Hematopoietic multipotent progenitor cell treated with erythropoietin and hydrocortisone succinate and interleukin-3 and kit ligand, for 4 days (in vitro differentiated cells): ENCODE results near the gene ATXN7L1.
"Not testable (repeated sequence)": the region's sequence is repeated elsewhere in the genome, so short reads cannot be mapped to it uniquely, and the experiment has no call there.

Source experiments
- DNase-seq: peaks from one replicate; pipeline ENCODE4 v3.0.0-alpha.2; 2015

ATXN7L1 gene

DNA sequence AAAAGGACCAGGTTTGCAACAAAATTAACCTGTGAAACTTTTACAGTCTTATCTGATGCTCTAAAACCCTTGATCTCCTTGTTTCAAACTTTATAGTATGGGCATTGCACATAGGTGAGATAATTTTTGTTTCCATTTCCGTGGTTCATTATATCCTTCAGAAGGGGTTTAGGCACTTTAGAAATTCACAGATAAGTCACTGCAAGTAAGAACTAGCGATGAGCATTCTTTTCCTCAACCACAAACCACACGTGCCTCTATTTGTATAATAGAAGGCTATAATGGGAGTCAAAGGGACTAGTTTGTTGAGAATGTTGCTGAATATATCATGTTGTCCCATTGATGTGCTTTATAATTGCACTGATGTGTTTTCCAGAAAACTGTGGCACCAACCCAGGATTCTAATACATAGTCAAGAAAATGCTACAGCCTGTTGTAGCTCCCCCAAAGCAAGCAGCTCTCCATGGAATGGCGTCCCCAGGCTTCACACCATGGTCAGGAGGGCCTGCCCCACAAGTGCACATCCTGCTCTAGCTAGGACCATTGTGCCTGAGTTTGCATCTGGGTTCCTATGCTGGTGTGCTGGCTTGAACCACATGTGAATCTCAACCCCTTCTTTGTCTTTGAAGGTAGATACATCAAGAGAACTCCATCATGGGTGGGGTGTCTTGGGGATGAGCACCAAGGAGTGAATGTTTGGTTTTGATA, 14.0 kb upstream of the ATXN7L1 start:
- DNase-seq, result no peak

DNA sequence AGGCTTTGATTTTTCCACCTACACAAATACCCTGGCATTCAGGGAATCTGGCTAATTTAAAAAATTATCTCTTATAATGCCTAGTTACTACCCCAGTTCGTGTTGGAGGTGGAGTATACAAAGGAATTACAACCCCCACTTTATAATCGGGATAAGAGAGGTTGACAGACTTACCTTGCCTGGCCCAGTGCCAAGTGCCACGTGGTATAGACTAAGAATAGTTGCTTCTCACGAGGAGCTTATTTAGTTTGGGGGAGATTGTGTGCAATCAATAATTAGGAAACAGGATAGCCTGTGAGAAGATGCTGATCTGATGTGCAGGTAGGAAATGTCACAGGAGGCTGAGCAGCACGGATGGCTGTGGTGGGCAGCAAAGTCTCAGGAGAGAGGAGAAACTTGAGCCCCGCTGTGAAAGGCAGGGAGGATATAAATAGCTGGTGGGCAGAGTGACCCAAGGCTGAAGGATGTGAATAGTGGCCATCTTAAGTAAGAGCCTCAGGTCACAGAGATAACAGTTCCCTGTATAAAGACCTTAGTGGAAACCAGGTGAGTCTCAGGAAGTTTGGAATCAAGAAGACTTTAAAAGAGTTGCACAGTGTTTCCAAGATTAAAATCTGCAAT, 11.3 kb upstream of the ATXN7L1 start:
- DNase-seq, result no peak

DNA sequence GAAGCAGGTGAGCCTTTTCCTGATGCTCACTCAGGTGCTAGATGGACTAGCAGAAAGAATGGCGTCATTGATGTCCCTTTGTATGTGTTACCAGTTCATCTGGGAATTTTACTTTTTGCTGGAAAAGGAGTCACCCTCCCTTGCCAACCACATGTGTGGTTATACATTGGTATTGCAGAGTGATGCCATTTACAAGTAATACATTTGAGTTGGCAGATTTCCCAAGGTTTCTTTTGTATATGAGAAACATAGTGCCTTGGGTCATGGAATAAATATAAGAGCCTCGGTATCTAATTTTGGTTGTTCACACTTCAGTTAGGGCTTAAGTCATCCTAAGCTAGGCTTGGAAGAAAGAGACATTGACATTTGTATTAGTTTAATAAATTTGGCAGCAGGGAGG, 10.4 kb upstream of the ATXN7L1 start:
- no peak for DNase-seq

DNA sequence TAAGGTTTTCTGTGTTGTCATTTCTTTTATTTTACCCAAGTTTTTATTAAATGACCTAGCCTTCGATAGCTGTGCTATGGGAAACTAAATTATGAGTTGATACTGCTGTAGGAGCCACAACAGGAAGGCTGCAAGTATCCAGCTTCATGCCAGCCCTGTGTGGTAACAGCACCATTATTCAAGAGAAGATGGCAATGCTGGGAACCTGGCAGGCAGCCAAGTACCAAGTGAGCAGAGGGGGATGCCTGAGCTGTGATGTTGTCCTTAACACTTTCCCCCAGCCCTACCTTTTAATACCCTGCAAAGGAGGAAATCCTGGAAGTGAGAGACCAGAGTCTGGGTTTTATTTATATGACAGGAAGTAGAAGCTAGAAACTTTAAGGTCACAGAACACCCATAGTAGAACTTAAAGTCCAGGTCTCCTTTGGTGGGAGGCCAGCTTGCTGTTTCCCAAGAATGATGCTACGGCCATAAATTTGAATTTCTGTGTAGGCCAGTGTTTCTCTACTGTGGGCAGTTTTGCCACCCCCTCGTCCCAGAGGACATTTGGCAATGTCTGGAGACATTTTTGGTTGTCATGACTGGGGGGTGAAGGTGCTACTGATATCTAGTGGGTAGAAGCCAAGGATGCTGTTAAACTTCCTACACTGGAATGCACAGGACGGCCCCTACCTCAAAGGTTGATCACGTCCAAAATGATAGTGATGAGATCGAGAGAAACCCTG, 9.2 kb upstream of the ATXN7L1 start:
- DNase-seq, result peak; percentile 47

DNA sequence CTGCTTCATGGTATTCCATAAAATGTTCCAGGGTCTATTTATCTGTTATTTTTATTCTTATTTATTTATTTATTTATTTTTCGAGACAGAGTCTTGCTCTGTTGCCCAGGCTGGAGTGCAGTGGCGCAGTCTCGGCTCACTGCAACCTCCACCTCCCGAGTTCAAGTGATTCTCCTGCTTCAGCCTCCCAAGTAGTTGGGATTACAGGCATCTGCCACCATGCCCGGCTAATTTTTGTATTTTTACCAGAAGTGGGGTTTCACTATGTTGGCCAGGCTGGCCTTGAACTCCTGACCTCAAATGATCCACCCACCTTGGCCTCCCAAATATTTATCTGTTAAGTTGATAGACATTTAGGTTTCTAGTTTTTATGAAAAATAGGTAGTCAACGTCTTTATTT, 6.8 kb upstream of the ATXN7L1 start:
- not testable (repeated sequence) for DNase-seq

DNA sequence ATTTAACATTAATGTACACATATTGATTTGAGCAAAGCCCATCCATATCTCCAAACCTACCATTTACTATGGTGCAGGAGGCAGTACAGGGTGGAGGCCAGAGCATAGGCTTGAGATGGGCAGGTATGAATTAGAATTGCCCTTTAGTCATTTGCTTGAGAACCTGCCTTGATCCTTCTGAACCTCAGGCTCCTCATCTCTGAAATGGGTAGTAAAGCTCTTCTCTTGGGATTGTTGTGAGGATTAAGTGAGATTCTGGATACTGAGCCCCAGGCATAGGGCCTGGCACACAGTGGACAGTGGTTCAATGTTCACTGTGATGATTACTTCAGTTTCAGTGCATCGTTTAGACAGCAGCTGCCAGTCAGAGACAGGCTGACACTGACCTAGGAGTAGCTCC, 5.0 kb upstream of the ATXN7L1 start:
- no peak for DNase-seq

DNA sequence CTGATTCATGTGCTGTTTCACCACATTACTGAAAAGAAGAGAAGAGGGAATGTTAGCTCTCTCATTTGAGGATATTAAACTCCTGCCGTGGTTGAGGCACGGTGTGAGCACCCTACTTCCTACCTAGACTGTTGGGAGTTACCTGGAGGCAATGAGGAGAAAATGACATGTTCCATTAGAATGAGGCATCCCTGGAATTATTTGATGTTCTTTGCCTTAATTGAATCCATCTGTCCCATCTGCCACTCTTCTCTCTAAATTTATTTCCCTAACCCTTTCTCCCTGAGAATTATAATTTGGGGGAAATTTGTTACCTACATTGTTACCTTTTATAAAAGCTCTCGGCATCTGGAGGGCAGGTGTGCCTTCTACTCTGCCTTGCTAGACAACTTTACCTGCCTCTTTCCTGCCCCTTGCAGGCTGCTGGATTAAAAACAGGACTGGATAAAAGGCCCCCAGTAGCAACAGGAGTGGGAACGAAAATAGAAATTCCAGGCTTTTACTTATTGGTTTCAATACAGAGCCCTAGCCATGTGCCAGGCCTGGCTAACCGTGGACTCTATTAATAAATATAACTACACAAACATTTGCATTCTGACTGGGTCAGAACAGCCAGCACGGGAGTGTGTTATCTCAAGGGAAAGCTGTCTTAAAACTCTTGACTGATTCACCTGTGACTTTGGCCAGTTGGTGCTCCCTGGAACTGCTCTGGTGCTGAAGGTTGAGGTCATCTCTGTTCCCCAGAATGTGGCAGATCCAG, 4.4 kb upstream of the ATXN7L1 start:
- no peak for DNase-seq

DNA sequence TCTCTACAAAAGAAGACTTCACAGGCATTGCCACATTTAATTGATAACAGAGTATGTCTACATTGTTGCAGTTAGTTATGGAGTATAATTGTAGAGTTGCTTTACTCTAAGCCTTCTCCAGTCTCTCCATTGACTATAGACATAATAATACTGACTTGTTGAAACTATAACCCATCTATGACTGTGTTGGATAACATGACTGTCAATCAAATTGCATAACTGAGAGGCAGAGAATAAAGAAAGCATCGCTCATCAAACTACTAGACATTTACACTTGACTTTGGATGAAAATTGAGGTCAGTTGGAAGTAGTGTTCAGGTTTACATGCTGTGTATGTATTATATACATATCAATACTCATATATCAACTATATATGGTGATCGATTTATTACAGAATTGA, 3.4 kb upstream of the ATXN7L1 start:
- no peak for DNase-seq

DNA sequence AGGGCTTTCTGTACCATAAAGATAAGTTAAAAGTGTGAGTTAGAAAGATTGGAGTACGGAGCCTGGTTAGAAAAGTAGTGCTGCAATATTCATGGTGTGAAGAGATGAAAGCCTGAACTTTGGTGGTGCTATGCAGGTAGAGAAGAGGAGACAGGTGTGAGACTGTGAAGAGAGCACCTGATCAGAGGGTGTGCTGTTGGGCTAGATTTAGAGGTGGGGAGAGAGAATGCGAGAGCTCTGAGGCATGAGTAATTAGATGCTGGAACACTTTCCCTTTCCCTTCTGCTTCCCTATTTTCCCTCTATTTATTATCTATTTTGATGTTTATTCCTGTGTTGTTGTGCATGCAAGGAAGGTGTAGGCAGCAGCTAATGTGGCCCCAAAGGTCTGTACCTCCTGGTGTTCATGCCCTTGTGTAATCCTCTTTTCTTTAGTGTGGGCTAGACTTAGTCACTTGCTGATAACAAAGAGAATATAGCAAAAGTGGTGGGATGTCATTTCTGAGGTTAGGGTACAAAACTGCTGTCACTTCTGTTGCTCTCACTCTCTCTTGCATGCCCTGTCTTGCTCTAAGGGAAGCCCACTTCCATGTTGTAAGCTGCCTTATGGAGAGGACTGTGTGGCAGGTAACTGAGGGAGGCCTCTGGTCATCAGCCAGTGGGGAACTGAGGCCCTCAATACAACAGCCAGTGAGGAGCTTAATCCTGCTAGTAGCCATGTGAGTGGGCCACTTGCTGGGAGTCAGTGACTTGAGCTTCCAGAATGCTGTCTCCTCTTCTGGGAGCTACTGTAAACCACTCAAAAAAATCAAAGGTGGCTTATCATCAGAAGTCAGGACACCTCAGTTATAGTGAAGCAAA, 2.6 kb upstream of the ATXN7L1 start:
- DNase-seq, result no peak

DNA sequence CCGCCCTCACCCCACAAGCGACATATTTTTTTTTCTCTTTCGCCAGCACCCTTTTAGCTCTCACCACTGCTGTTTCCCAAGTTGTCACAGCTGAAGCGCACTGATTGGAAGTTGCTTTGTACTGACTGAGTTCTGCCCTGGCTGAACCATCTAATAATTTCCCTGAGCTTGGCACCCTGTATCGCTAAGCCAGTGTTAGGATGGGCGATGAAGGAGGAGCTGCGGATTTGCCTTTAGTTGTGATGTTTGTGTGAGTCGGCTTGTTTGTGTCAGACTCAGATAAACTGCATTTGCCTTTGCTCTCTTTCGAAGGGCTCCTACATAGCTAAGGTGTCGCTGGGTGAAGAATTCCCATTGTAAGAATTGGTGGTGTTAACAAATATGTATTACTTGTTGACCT, 1.3 kb upstream of the ATXN7L1 start:
- DNase-seq, result no peak

DNA sequence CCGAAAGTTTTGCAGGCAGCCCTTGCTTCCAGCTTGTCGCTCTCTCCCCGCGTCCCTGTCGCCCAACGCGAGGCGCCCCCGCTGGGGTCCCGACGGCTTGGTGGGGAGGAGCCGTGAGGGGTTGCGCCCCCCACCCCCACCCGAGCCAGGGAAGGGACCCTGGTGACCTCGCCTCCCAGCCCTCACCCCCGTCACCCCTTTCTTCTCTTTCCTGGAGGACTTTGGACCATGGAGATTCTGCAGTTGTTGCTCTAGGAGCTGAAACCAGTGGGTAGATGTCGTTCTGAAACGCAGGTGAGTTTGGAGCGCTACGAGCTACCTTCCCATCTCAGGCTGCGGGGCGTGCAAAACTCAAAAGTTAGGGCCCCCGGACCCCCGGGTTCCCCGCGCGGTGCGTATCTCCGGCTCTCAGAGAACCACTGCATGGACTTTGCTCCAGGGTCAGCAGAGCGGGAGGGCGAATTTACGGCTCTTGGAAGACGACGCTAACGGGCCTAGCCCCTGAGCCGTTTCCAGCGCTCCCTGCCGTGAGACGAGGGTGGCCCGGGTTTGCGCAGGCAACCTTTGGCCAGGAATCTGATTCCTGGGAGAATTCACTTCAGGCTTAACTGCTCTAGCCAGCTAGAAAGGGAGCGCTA, 684 bp upstream of the ATXN7L1 start:
- peak; percentile 27 for DNase-seq

DNA sequence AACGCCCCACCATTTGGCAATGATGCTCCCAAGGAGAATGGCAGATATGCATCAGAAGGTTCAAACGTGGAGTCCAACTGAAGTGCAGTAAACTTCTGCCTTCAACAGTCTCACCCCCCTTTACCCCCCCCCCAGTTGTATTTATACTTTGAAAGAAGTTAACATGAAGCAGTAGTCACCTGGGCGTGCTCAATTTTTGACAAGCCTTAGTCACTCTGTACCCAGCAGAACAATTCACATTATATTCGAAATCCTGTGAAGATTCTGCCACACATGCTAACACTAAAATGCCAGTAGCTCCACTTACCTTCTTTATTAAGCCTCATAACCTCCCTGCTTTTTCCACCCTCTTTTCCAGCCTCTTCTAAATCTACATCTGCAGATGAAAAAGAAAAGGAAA, 894 bp downstream of the ATXN7L1 start:
- no peak for DNase-seq

DNA sequence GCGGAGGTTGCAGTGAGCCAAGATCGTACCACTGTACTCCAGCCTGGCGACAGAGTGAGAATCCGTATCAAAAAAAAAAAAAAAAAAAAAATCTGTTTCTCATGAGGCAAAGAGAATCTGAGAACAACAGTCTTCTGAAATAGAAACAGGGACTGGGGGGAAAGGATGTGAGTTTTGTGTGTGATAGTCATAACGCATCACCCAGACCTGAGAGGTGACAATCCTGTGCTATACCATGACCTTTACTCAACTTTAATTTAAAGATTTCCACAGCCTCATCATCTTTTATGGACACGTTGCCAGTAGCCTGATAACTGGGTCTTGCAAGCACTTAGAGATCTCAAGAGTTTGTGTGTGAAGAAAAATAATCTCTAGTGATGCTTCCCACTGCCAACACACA, 2.3 kb downstream of the ATXN7L1 start:
- DNase-seq, result no peak

DNA sequence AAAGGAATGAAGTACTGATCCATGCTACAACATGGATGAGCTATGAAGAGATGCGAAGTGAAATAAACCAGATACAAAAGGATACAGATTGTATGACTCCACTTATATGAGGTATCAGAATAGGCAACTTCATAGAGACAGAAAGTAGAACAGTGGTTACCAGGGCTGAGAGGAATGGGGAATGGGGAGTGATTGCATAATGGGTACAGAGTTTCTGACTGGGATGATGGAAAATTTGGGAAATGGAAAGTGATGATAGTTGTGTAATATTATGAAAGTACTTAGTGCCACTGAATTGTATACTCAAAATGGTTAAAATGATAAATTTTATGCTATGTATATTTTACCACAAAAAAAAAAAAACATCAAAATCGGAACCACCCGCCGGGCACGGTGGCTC, 3.9 kb downstream of the ATXN7L1 start:
- no peak for DNase-seq

DNA sequence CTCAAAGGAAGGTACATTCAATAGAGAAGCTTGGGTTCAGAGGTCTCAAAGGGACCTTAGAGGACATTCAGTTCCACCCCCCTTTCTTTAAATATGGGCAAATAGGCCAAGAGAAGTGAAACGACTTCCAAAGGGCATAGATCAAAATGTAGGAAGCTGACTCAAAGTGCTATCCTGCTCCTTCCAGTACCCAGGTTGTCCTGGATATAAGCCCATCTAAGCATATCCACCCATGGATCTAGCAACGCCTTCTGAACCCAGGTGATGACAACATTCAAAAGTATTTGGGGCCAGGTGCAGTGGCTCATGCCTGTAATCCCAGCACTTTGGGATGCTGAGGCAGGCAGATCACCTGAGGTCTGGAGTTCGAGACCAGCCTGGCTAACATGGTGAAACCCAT, 5.3 kb downstream of the ATXN7L1 start:
- no peak for DNase-seq

DNA sequence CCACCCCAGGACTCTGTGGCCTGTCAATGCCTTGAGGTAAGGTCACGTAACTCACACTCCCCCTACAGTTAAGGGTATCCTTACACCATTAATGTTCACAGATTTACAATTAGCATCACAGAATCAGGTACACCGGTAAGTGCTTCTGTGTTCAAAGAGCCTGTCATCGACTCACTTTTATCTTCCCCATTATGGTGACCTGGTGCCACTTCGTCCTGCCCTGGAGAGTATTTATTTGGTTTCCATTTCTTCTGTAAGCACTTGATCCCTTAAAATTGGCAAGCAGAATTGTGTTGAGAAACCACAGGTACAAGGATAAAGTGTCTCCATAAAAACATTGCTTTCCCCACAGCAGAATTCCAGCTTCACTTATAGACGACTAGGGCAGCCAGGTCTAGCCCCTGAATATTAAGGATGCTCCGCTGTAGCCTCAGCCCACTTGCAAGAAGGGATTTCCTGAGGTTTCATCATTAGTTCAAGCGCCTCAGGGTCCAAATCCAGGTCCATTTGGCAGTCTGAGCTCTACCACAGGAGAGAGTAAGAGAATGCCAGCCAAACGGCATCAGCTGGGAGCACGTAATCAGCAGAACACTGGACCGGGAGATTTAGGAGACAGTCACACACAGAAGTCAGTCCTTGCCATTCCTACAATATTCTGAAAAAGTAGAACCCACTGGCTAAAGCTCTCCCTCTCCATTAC, 10.1 kb downstream of the ATXN7L1 start:
- no peak for DNase-seq

DNA sequence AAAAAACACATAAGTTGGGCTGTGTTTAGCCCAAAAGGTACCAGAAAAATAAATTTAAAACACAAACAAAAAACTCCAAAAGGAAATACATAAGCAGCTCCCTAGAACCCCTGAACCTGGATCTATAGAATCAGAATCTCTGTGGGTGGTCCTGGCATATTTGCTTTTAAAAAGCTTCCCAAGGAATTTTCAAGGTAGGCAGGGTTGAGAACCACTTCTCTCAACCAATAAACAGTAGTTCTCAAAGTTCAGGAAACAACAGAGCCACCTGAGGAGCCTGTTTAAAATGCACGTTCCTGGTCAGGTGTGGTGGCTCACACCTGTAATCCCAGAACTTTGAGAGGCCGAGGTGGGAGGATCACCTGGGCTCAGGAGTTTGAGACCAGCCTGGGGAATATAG, 12.5 kb downstream of the ATXN7L1 start:
- DNase-seq, result no peak

DNA sequence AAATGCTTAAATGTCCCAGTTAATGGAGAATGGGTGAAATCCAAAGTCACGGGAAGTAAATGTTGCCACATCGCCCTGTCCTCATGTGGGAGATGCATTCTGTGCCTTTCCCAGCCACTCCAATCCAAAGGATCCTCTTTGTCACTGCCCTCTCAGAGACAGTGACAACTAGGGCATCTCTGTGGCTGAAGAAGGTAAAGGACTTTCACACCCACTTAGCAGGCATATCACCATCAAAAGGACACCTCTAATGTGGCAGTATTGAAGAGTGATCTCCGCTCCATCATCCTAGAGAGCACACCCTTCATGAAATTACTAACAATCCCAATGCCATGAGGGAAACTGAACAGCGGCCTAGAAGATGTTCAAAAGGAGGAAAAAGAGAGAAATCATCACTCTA, 13.6 kb downstream of the ATXN7L1 start:
- DNase-seq, result no peak

DNA sequence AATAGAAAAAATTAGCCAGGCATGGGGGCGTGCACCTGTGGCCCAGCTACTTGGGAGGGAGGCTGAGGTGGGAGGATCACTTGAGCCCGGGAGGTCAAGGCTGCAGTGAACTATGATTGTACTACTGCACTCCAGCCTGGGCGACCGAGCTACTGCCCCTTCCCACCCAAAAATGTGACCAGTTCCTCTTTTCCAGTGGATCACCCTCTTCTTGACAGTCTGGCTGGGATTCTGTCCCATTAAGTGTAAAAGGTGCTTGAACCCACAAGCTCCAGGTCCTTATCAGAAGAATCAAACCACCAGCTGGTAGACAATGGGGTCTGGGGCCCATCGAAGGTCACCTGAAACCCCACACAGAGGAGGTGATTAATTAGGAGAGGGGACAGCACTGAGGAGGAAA, 14.1 kb downstream of the ATXN7L1 start:
- DNase-seq, result no peak

DNA sequence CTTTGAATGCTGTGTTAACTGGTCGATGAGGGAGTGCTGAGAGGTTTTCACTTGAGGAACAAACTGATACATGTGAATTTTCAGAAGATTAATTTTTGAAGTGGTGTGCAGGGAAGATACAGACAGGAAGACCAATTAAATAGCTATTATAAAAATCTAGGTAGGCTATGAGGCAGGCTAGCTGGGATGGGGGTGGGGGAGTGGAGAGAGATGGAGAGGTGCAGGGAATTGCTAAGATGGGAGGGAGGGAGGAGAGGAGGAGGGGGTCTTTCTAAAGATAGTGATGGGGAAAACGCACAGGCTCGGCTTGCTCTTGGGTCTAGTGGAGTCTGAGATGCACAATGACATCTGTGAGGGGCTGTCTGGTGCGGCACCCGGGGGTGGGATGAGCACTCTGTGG, 15.2 kb downstream of the ATXN7L1 start:
- DNase-seq, result no peak

DNA sequence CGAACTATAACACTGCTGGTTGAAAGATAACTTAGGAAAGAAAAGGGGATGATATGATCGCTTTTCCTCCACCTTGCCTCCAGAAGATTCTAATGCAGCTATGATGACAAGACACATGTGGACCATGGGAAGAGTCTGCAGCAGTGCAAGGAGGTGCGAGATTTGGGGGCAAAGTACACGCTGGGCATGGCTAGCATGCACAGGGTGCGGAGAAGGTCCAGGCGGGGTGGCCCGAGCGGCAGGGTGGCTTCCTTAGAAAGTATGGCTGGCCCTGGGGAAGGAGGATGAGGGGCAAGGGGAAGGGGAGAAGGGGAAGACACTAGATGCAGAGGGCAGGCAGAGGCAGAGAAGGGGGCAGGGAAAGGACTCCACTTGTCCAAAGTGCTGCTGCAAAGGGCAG, 15.6 kb downstream of the ATXN7L1 start:
- no peak for DNase-seq
